Measurements from ENCODE around the gene CDC42BPB.
A peak's percentile ranks its signal among the peaks of the same experiment; 100 is the strongest.

CDC42BPB gene

GRCh38 chr14:102951799-102952198, 105.5 kb downstream of the CDC42BPB start:
- Mint-ChIP-seq H3K27me3 (ENCODE audit: low read depth) (no peaks in the 10 kb centered on the region), H3K9me3 (no peaks in the 10 kb centered on the region), H3K4me1 (ENCODE audit: low read depth) (peaks cover 10% of the 10 kb centered on the region), H3K27ac (no peak overlapping the region), H3K4me3 (no peak overlapping the region), H3K36me3 (ENCODE audit: low read depth) (no peaks in the 10 kb centered on the region)
- DNase-seq (ENCODE audit: low spot score), result no peak

DNA sequence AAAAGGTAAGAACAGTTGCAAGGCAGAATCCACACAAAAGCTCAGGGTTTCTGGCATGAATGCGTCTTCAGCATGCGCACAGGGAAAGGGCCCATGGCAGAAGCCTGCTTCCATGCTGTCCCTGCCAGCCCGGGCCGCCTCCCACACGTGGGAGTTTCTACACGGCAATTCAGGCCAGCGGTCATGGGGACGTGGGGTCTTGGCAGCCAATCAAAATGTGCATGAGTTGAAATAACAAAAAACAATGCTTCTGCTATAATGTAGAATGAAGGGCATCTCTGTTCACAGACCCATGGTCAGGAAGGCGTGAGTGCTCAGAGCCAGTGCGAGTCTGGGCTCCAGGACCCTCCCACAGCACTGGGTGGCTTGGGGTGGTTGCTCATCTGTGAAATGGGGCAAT, 106.3 kb downstream of the CDC42BPB start:
- no peak for DNase-seq (ENCODE audit: low spot score)
- Mint-ChIP-seq H3K27ac (no peak overlapping the region), H3K36me3 (ENCODE audit: low read depth) (no peaks in the 10 kb centered on the region), H3K27me3 (ENCODE audit: low read depth) (no peaks in the 10 kb centered on the region), H3K4me3 (no peak overlapping the region), H3K9me3 (no peaks in the 10 kb centered on the region), H3K4me1 (ENCODE audit: low read depth) (peaks cover 13% of the 10 kb centered on the region)

DNA sequence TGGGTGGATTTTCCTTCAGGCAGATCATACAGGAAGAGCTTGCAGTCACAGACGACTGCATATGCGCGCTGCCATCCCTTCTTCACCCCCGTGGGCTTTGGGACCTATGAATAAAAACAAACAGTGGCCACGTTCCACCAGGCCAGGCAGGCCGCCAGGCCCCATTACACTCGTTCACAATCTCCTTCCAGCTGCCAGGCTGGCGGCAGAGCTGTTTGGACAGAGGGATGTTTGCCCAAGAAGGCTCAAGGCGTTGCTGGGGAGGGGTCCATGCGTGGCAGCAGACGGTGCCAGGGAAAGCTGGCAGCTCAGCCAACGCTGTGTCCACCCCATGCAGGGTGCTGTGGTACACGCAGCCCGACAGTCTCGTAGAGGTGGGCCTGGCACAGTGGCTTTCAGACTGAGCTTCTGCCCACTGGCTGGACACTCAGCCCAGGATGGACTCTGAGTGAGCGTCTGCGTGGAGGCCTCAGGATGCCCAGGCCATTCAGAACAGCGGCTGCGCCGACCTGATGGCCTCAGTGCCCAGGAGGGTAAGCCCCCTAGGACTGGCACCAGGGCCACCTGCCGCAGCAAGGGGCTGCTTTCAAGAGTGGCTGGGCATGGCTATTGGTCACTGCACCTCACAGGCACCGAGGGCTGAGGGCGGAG, 107.4 kb downstream of the CDC42BPB start:
- Mint-ChIP-seq H3K27ac (peak overlapping the region; percentile 74), H3K36me3 (ENCODE audit: low read depth) (no peaks in the 10 kb centered on the region), H3K4me3 (no peak overlapping the region), H3K4me1 (ENCODE audit: low read depth) (peaks cover 13% of the 10 kb centered on the region), H3K9me3 (no peaks in the 10 kb centered on the region), H3K27me3 (ENCODE audit: low read depth) (no peaks in the 10 kb centered on the region)
- DNase-seq (ENCODE audit: low spot score), result no peak

GRCh38 chr14:102949062-102949800, 108.1 kb downstream of the CDC42BPB start:
- peaks cover 13% of the 10 kb centered on the region for H3K4me1 Mint-ChIP-seq (ENCODE audit: low read depth)
- peak; percentile 19 for DNase-seq (ENCODE audit: low spot score)
- peak overlapping the region; percentile 74 for H3K27ac Mint-ChIP-seq
- peak overlapping the region; percentile 32 for H3K4me3 Mint-ChIP-seq
- H3K9me3 Mint-ChIP-seq, result no peaks in the 10 kb centered on the region
- H3K36me3 Mint-ChIP-seq (ENCODE audit: low read depth), result no peaks in the 10 kb centered on the region
- no peaks in the 10 kb centered on the region for H3K27me3 Mint-ChIP-seq (ENCODE audit: low read depth)

GRCh38 chr14:102948698-102949061, 108.7 kb downstream of the CDC42BPB start:
- peaks cover 13% of the 10 kb centered on the region for H3K4me1 Mint-ChIP-seq (ENCODE audit: low read depth)
- no peaks in the 10 kb centered on the region for H3K9me3 Mint-ChIP-seq
- H3K4me3 Mint-ChIP-seq, result peak overlapping the region; percentile 32
- no peaks in the 10 kb centered on the region for H3K27me3 Mint-ChIP-seq (ENCODE audit: low read depth)
- H3K36me3 Mint-ChIP-seq (ENCODE audit: low read depth), result no peaks in the 10 kb centered on the region
- peak overlapping the region; percentile 74 for H3K27ac Mint-ChIP-seq
- DNase-seq (ENCODE audit: low spot score), result no peak

DNA sequence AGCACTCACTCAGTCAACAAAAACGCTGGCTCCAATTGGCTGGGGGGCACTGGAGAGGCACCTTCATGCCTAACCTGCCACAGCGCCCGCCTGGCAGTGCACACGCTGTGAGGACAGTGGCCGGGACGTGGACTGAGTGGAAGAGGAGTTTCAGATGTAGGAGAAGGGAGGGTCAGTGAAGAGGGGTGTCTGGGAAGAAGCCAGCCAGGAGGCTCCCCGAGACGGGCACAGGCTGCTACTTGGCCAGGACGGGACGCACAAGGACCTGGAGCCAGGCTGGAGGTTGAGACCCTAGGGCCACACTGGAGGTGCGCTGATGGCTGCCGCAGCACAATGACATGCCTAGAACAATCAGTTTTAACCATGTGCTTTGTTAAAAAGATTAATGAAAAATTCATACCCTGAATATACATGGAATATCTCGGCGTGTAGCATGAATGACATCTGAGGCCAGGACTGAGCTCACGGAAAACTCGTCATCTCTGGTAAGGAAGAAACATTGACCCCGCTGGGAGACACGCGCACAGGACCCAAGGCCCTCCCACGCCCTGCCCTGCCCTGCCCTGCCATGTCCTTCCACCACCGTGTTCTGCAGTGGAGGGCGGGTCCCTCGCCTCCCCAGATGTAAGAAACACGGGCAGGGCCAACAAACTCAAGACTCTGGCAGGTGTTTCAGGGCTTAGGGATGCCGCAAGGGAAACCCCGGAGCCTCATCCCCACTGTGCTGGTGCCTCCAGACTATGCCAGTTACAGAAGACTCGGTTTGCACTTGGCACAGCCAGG, 109.8 kb downstream of the CDC42BPB start:
- DNase-seq (ENCODE audit: low spot score), result no peak
- H3K4me1 Mint-ChIP-seq (ENCODE audit: low read depth), result peaks cover 13% of the 10 kb centered on the region
- H3K9me3 Mint-ChIP-seq, result no peaks in the 10 kb centered on the region
- no peaks in the 10 kb centered on the region for H3K27me3 Mint-ChIP-seq (ENCODE audit: low read depth)
- no peak overlapping the region for H3K27ac Mint-ChIP-seq
- H3K4me3 Mint-ChIP-seq, result no peak overlapping the region
- no peaks in the 10 kb centered on the region for H3K36me3 Mint-ChIP-seq (ENCODE audit: low read depth)

DNA sequence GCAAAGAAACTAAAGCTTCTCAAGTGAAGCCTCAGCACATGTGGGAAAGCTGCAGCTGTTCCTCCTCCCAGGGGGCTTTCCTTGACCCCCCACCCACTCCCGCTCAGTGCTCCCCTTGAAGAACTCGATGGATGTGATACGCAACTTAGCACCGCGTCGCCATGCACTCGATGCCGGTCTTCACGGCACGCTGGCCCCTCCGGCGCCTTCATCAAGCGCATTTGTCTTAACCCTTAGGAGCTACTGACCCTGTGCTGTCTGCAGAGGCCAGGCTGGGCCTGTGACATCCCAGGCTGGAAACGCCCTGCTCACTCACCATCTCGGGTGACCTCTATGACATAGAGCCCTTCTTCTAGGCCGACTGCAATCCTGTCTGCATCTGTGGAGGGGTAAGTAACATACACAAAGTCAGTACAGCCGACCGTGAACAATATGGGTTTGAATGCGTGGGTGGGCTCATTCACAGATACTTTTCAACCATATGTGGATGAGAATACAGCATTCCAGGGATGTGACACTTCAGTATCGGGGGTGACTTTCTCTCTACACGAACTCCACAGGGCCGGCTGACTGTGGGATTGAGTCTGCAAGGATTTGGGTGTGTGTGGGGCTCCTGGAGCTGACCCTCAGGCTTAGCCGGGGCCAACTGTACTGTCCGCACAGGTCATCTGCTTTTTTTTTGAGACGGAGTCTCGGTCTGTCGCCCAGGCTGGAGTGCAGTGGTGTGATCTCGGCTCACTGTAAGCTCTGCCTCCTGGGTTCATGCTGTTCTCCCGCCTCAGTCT, 111.8 kb downstream of the CDC42BPB start:
- Mint-ChIP-seq H3K27me3 (ENCODE audit: low read depth) (no peaks in the 10 kb centered on the region), H3K4me1 (ENCODE audit: low read depth) (peaks cover 13% of the 10 kb centered on the region), H3K27ac (no peak overlapping the region)

DNA sequence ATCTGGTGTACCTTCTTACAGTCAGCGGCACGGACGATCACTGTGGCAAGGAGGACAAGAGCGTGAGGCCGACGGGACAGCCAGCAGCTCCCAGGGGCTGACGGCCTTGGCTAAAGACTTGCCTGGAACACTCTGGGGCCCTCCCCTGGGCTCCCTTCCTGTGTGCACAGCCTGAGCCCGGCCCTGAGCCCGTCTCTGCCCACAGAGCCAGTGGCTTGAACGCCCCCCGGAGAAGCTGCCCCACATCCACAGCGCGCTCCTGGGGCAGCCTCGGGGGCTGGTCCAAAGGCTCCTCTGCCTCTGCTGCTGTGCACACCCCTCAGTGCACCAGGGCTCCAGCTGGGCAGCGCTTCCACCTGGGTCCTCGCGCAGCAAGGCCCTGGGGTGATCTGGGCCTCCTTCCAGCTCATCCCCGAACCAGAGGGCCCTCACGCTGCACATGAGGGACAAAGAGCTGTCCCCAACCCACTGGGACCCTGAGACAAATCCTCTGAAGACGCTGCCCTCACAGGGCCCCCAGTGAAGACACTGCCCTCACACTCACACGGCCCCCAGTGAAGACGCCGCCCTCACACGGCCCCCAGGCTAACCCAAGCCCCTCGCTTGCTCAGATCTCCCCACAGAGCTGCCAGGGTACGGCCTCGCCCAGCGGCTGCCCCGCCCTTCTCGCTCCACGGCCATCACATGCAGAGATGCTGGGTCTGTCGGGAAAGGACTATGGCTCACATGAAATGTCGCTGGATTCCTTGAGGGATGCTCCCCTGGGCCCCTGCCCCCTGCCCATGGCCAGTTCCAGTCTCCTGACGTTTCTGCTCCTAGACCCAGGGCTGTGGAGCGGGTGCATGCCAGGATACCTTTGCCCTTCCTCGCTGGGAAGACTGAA, 112.7 kb downstream of the CDC42BPB start:
- H3K4me3 Mint-ChIP-seq, result no peak overlapping the region

More for the DNA sequence above, 111.8 kb downstream of the CDC42BPB start:
- no peak overlapping the region for H3K4me3 Mint-ChIP-seq
- no peaks in the 10 kb centered on the region for H3K36me3 Mint-ChIP-seq (ENCODE audit: low read depth)
- no peak for DNase-seq (ENCODE audit: low spot score)
- H3K9me3 Mint-ChIP-seq, result no peaks in the 10 kb centered on the region

GRCh38 chr14:102943979-102944378, 113.4 kb downstream of the CDC42BPB start:
- H3K27ac Mint-ChIP-seq, result no peak overlapping the region
- H3K4me1 Mint-ChIP-seq (ENCODE audit: low read depth), result peaks cover 7% of the 10 kb centered on the region
- H3K36me3 Mint-ChIP-seq (ENCODE audit: low read depth), result no peaks in the 10 kb centered on the region
- no peaks in the 10 kb centered on the region for H3K9me3 Mint-ChIP-seq
- no peaks in the 10 kb centered on the region for H3K27me3 Mint-ChIP-seq (ENCODE audit: low read depth)
- no peak for DNase-seq (ENCODE audit: low spot score)
- H3K4me3 Mint-ChIP-seq, result no peak overlapping the region

More for the DNA sequence above, 112.7 kb downstream of the CDC42BPB start:
- DNase-seq (ENCODE audit: low spot score), result no peak
- no peaks in the 10 kb centered on the region for H3K27me3 Mint-ChIP-seq (ENCODE audit: low read depth)
- no peaks in the 10 kb centered on the region for H3K9me3 Mint-ChIP-seq
- no peaks in the 10 kb centered on the region for H3K36me3 Mint-ChIP-seq (ENCODE audit: low read depth)
- H3K4me1 Mint-ChIP-seq (ENCODE audit: low read depth), result peaks cover 13% of the 10 kb centered on the region
- no peak overlapping the region for H3K27ac Mint-ChIP-seq

DNA sequence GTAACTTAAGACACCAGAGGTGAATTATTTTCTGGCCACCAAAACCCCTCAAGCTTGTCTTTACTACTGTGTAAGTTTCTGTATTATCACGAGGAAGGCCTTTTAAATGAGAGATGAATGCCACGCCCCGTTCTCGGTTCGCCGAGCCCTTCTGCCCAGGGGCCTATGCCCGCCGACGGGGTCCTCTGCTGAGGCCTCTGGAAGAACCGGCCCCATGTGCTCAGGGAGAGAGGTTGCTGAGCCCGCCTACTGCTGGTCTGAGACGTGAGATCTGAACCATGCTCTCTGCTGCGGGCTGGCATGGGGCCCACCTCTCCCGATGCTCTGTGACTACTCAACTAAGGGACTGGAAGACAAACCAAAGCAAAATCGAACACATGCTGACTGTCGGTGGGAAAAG, 113.9 kb downstream of the CDC42BPB start:
- Mint-ChIP-seq H3K27ac (no peak overlapping the region), H3K27me3 (ENCODE audit: low read depth) (no peaks in the 10 kb centered on the region), H3K4me1 (ENCODE audit: low read depth) (peaks cover 3% of the 10 kb centered on the region), H3K4me3 (no peak overlapping the region), H3K36me3 (ENCODE audit: low read depth) (no peaks in the 10 kb centered on the region), H3K9me3 (no peaks in the 10 kb centered on the region)
- DNase-seq (ENCODE audit: low spot score), result no peak

GRCh38 chr14:102942069-102942468, 115.3 kb downstream of the CDC42BPB start:
- Mint-ChIP-seq H3K27me3 (ENCODE audit: low read depth) (no peaks in the 10 kb centered on the region), H3K4me1 (ENCODE audit: low read depth) (peaks cover 3% of the 10 kb centered on the region), H3K27ac (no peak overlapping the region), H3K4me3 (no peak overlapping the region), H3K9me3 (no peaks in the 10 kb centered on the region), H3K36me3 (ENCODE audit: low read depth) (no peaks in the 10 kb centered on the region)
- DNase-seq (ENCODE audit: low spot score), result no peak

GRCh38 chr14:102941419-102942011, 115.8 kb downstream of the CDC42BPB start:
- DNase-seq (ENCODE audit: low spot score), result no peak
- H3K27ac Mint-ChIP-seq, result no peak overlapping the region
- H3K27me3 Mint-ChIP-seq (ENCODE audit: low read depth), result no peaks in the 10 kb centered on the region
- H3K4me3 Mint-ChIP-seq, result no peak overlapping the region
- peaks cover 2% of the 10 kb centered on the region for H3K4me1 Mint-ChIP-seq (ENCODE audit: low read depth)
- no peaks in the 10 kb centered on the region for H3K9me3 Mint-ChIP-seq
- H3K36me3 Mint-ChIP-seq (ENCODE audit: low read depth), result no peaks in the 10 kb centered on the region

Data from T-helper 2 cell treated with Interferon-gamma antibody and Interleukin-4, amounts not matched to agents 5 μg/mL and 100 μg/mL, for 36 hours (primary cell).